ENCODE measurements around the gene TBC1D14.

- TF ChIP-seq CTCF (conservative IDR thresholded peaks at IDR 0.05; ENCODE audit: low read length): no peak
- no peak for TF ChIP-seq EZH2phosphoT487 (IDR thresholded peaks at IDR 0.05; ENCODE audit: borderline replicate concordance)
These were observed 139.0 kb downstream of the TBC1D14 start for GRCh38 chr4:7048642-7049041.

Measured in Loucy (cell line).